IPS-20b (cell line): ENCODE measurements around the gene CTLA4.

Experiments used
- H3K27ac ChIP-seq: one replicate; pipeline ENCODE4 v1.5.1; 2013; ENCODE audit warnings: low read length
- H3K27me3 ChIP-seq: 2 replicates; pipeline ENCODE4 v1.6.1; 2013; ENCODE audit warnings: mild to moderate bottlenecking, low read length, inconsistent platforms; ENCODE audit not compliant: insufficient read depth
- H3K36me3 ChIP-seq: 2 replicates; pipeline ENCODE4 v1.6.1; 2013; ENCODE audit warnings: low read depth, mild to moderate bottlenecking, inconsistent platforms, low read length, moderate library complexity; ENCODE audit not compliant: insufficient read depth
- H3K4me1 ChIP-seq: 2 replicates; pipeline ENCODE4 v1.6.1; 2013; ENCODE audit warnings: mild to moderate bottlenecking, control low read depth, inconsistent platforms, low read length, moderate library complexity; ENCODE audit not compliant: insufficient read depth
- H3K4me3 ChIP-seq: 2 replicates; pipeline ENCODE4 v1.5.1; 2013; ENCODE audit warnings: mild to moderate bottlenecking, low read length, inconsistent platforms
- H3K9ac ChIP-seq: 2 replicates; pipeline ENCODE4 v1.6.1; 2013; ENCODE audit warnings: low read depth, mild to moderate bottlenecking, inconsistent platforms, low read length, moderate library complexity
- H3K9me3 ChIP-seq: 2 replicates; pipeline ENCODE4 v1.6.1; 2013; ENCODE audit warnings: mild to moderate bottlenecking, low read depth, low read length, inconsistent platforms; ENCODE audit not compliant: insufficient read depth

The CTLA4 gene

DNA sequence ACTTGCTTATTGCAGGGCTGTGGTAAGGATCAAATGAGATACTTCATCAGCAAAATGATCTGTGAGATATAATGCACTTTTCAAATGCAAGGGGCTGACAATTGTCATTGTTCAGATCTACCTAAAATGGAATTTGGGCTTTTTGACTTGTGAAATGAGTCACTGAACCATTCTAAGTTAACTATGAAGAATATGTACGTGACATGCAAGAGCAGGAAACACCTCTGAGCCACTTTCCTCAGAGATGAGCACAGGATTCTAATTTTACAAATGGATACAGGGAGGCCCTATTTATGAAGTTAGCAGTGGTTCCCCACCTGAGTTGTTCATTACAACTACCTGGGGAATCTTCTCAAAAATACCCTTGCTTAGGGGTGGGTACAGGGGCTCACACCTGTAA lies 26.7 kb downstream of the CTLA4 start:
- H3K27ac ChIP-seq = no peak overlapping the region
- H3K9me3 ChIP-seq = no peaks in the 10 kb centered on the region
- H3K9ac ChIP-seq = no peak overlapping the region
- H3K4me3 ChIP-seq = no peak overlapping the region
- H3K36me3 ChIP-seq = no peaks in the 10 kb centered on the region
- H3K27me3 ChIP-seq = no peaks in the 10 kb centered on the region
- H3K4me1 ChIP-seq = no peaks in the 10 kb centered on the region

DNA sequence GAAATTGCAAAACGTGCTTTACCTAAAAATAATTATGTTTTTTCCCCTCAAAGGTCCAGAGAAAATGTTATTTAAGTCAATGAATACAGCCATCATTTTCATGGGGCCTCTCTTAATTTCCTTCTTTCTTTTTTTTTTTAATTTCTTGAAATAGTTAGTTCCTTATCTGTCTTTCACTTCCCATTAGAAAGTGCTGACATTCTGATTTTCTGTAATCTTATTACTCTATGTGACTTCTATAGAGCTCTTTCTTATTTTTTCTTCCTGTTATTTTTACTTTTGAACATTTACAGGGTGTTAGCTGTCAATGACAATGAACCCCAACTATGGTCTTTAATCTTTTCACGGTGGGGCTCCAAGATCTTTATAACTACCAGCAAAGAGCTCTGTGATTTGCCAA lies 30.0 kb downstream of the CTLA4 start:
- Histone ChIP-seq H3K4me3 (no peak overlapping the region), H3K36me3 (no peaks in the 10 kb centered on the region), H3K27ac (no peak overlapping the region), H3K4me1 (no peaks in the 10 kb centered on the region), H3K27me3 (no peaks in the 10 kb centered on the region), H3K9me3 (peaks cover 7% of the 10 kb centered on the region; the same call in 1 of the 2 replicates), H3K9ac (no peak overlapping the region)

DNA sequence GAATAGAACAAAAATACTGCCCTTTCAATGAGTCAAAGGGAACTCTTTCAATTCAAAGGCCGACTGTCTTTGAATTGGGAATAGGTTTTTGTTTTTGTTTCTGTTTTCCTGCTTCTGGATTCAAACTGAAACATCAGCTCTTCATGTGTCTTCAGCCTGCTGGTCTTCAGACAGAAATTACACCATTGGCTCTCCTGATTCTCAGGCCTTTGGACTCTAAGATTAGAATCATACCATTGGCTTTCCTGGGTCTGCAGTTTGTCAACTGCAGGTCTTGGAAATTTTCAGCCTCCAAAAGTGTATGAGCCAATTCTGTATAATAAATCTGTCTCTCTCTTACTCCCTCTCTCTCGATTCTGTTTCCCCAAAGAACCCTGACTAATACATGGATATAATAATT lies 31.1 kb downstream of the CTLA4 start:
- Histone ChIP-seq H3K27me3 (no peaks in the 10 kb centered on the region), H3K9ac (no peak overlapping the region), H3K9me3 (peaks cover 10% of the 10 kb centered on the region; the same call in 1 of the 2 replicates), H3K36me3 (no peaks in the 10 kb centered on the region), H3K4me1 (no peaks in the 10 kb centered on the region), H3K4me3 (no peak overlapping the region), H3K27ac (no peak overlapping the region)

DNA sequence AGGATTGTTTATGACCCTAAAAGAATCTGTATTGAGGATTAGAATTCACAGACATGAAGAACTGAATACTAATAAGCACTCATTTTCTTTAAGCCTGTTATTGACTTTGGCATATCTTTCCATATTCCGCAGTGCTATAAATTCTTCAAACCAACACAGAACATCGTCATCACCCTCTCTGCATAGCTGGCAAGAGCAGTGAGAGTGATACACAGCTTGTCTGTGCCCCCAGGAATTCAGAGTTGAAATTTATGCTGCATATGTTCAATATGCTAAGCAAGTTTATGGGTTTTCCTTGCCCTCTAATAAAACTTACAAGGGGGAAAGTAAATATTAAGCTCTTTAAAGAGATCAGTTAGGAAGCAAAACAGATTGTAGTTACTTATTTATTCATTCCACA lies 32.7 kb downstream of the CTLA4 start:
- Histone ChIP-seq H3K27ac (no peak overlapping the region), H3K9me3 (peaks cover 10% of the 10 kb centered on the region; the same call in 1 of the 2 replicates), H3K4me3 (no peak overlapping the region)

DNA sequence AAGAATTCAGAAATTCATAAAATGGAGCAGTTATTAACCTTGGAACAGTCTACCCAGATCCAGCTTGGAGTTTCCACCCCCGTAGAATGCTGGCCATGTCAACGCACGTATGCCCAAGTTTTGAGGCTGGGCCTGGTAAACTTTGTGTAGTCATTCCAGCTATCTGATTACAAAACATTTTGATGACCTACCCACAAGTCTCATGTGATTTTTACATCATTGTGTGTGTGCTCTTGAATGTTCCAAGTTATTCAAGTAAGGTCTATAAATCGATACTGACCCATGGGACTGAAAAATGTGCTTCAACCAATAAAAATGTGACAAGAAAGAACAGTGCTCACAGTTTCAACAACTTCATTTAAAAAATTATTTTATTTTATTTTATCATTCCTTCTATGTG lies 36.5 kb downstream of the CTLA4 start:
- Histone ChIP-seq H3K4me3 (no peak overlapping the region), H3K9ac (no peak overlapping the region), H3K27ac (no peak overlapping the region), H3K27me3 (no peaks in the 10 kb centered on the region), H3K4me1 (no peaks in the 10 kb centered on the region; the same call in 1 of the 2 replicates), H3K36me3 (no peaks in the 10 kb centered on the region), H3K9me3 (peaks cover 10% of the 10 kb centered on the region; the same call in 1 of the 2 replicates)

More for the DNA sequence above, 32.7 kb downstream of the CTLA4 start:
- Histone ChIP-seq H3K9ac (no peak overlapping the region), H3K4me1 (no peaks in the 10 kb centered on the region), H3K27me3 (no peaks in the 10 kb centered on the region), H3K36me3 (no peaks in the 10 kb centered on the region)

DNA sequence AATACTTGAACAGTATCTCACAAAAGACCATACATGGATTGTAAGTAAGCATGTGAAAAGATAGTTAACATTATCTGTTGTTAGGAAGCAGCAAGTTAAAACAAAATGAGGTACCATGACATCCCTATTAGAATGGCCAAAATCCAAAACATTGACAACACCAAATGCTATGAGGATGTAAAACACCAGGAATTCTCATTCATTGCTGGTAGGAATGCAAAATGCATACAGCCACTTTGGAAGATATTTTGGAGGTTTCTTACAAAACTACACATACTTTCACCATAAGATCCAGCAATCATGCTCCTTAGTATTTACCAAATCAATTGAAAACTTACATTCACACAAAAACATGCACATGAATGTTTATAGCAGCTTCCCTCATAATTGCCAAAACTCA lies 38.1 kb downstream of the CTLA4 start:
- Histone ChIP-seq H3K36me3 (no peaks in the 10 kb centered on the region), H3K9ac (no peak overlapping the region), H3K9me3 (peaks cover 10% of the 10 kb centered on the region; the same call in 1 of the 2 replicates), H3K27me3 (no peaks in the 10 kb centered on the region), H3K27ac (no peak overlapping the region), H3K4me3 (no peak overlapping the region), H3K4me1 (no peaks in the 10 kb centered on the region; the same call in 1 of the 2 replicates)

DNA sequence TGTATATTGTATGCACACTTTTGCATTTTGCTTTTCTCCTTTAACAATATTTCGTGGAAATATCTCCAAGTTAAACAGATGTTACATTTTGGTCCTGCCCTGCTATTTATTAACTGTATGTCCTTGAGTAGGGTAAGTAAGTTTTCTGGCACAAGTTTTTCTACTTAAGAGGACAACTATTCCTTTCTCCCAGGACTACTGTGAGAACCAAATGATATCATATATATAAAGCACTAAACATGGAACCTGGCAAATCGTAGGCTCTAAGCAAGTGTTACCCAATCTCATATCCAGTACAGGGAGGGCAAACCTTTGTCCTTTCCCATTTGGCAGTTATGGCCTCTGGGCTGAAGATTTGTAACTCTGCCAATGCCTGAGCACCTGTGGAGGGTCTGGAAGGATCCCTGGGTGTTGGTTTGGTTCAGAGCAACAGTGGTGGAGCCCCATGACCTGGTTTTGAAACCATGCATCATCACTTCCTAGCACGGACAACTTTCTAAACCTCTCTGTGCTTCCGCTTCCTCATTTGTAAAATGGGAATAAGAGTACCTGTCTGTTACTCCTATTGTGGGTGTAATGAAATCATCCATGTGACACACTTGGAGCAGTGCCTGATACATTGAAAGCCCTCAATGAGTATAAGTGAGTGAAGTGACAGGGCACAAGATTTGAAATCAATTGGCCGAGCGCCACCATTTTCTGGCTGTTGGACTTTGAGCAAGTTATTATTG lies 40.7 kb downstream of the CTLA4 start:
- Histone ChIP-seq H3K27me3 (no peaks in the 10 kb centered on the region), H3K4me3 (no peak overlapping the region), H3K9ac (no peak overlapping the region), H3K36me3 (no peaks in the 10 kb centered on the region), H3K4me1 (no peaks in the 10 kb centered on the region; the same call in 1 of the 2 replicates), H3K27ac (no peak overlapping the region), H3K9me3 (no peaks in the 10 kb centered on the region)

DNA sequence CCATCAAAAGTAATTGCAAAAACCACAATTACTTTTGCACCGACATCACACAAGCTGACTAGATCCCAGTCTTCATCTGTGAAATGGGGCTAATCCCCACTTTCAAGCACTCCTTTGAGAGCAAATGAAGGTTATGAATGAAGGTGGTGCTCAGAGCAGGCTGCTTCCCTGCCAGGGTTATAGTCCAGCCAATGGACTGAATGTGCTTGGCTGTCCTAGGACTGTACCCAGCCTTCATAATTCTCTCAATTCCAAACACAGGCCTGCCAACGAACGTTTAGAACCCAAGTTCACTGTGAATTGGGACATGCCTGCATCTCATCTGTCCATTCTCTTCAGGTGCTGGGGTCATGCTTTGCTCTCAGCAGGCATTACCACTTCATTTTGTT lies 41.2 kb downstream of the CTLA4 start:
- Histone ChIP-seq H3K27ac (no peak overlapping the region), H3K9me3 (no peaks in the 10 kb centered on the region), H3K36me3 (no peaks in the 10 kb centered on the region), H3K4me3 (no peak overlapping the region), H3K9ac (no peak overlapping the region), H3K27me3 (no peaks in the 10 kb centered on the region), H3K4me1 (no peaks in the 10 kb centered on the region; the same call in 1 of the 2 replicates)

DNA sequence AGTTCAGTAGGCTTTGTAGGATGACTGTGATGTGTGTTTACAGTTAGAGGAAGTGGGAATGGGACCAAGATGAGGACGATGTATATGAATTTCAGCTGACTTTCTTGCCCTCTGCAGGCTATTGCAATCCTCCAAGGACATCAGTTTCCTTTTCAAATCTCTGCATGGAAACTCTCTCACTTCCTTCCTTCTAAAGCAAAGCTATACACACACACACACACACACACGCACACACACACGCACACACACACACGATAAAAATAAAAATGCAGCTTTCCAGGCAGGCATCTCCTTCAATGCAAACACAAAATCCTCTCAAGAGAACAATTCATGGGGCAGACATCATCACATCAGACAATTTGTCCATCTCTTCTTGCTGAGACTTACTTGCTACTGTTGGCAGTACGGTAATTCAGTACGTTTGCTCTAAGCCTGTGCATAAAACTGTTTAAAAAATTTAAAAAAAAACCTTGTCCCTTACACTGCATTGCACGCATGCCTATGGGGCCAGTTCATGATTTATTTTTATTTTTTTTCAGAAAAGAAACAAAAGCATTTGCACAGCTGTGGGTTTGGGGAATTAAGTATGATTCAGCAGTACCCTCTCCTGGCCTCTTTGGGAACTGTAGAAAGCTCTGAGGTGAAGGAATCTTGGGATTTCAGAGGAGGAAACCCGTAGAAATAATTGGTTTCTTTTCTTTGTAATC lies 41.8 kb downstream of the CTLA4 start:
- no peak overlapping the region for H3K4me3 ChIP-seq

DNA sequence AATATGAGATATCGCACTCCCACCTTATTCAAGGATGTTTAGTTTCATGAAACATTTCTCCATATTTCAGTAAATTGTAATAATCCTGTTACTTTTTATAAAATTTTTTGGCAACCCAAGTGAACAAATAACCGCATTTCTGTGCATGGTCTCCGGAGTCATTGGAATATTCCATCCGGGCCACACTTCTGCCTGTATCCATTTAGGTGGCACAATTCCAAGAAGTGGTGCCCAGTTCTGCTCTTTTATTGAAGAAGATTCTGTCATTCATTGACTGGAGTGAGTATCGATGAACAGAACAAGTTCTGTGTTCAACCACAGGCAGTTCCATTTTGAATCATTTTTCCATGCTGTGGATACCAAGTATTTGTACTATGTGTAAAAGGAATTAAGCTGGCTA lies 42.4 kb downstream of the CTLA4 start:
- Histone ChIP-seq H3K9ac (no peak overlapping the region), H3K4me3 (no peak overlapping the region)

More for the DNA sequence above, 41.8 kb downstream of the CTLA4 start:
- H3K27me3 ChIP-seq = no peaks in the 10 kb centered on the region
- no peaks in the 10 kb centered on the region for H3K36me3 ChIP-seq
- H3K9me3 ChIP-seq = no peaks in the 10 kb centered on the region
- no peak overlapping the region for H3K9ac ChIP-seq
- H3K4me1 ChIP-seq = no peaks in the 10 kb centered on the region; the same call in 1 of the 2 replicates
- H3K27ac ChIP-seq = no peak overlapping the region

DNA sequence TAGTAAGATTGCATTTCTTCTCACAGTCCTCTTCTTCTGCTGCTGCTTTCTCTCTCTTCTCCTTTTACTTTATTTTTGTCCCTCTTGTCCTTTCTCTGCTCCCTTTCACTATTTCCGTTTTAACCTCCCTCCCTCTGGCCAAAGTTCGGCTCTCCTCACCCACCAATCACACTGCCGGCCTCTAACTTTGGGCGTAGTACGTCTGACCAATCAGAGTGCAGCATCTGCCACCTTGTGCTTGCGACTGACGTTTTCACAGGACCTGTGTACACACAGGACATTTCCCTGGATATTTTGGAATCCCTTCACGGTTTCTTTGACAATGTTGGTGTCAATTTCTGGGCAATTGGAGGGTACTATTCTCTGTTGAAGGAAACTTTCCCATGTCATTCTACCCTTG lies 46.4 kb downstream of the CTLA4 start:
- no peaks in the 10 kb centered on the region for H3K27me3 ChIP-seq
- no peak overlapping the region for H3K27ac ChIP-seq
- H3K4me3 ChIP-seq = no peak overlapping the region
- H3K4me1 ChIP-seq = peaks cover 4% of the 10 kb centered on the region; the same call in 1 of the 2 replicates
- H3K36me3 ChIP-seq = no peaks in the 10 kb centered on the region
- no peaks in the 10 kb centered on the region for H3K9me3 ChIP-seq
- no peak overlapping the region for H3K9ac ChIP-seq

More for the DNA sequence above, 42.4 kb downstream of the CTLA4 start:
- Histone ChIP-seq H3K4me1 (no peaks in the 10 kb centered on the region; the same call in 1 of the 2 replicates), H3K27ac (no peak overlapping the region), H3K36me3 (no peaks in the 10 kb centered on the region), H3K9me3 (no peaks in the 10 kb centered on the region), H3K27me3 (no peaks in the 10 kb centered on the region)
